HT-29 (cell line): ENCODE results near the gene FJX1. TPM values are rescaled to one million over a fixed set of nuclear protein-coding genes. Genes with fewer than 3 reads are reported as not detected.
"Not testable (repeated sequence)": the region's sequence is repeated elsewhere in the genome, so short reads cannot be mapped to it uniquely, and the experiment has no call there.

Source experiments
- DNase-seq: peaks from one replicate; pipeline ENCODE4 v3.0.0-alpha.2; 2015; ENCODE audit warnings: low spot score
- total RNA-seq: library from RNA; depleted of rRNA; stranded (reverse); fragments of >200 nt; shearing (Covaris generic); gene quantifications from 2 replicates; pipeline ENCODE4 v1.2.3, GENCODE V29; 2014; rRNA removed

Gene FJX1
- total RNA-seq, 1 experiment from 2014 or later = 6.1 TPM

- DNase-seq = no peak
These were observed 49.0 kb downstream of the FJX1 start for GRCh38 chr11:35667257-35667656.

DNA sequence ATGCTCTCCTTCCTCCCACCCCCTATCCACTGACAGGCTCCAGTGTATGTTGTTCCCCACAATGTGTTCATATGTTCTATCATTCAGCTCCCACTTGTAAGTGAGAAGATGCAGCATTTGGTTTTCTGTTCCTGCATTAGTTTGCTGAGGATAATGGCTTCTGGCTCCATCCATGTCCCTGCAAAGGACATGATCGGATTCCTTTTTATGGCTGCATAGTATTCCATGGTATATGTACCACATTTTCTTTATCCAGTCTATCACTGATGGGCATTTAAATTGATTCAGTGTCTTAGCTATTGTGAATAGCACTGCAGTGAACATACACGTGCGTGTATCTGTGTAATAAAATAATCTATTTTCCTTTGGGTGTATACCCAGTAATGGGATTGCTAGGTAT, 50.1 kb downstream of the FJX1 start:
- not testable (repeated sequence) for DNase-seq

Other genes starting within 250 kb of the FJX1 start
- not detected in 2 replicates for gene SLC1A2, start 198.9 kb upstream of the FJX1 start, total RNA-seq
- not detected in 2 replicates for gene PAMR1, start 92.8 kb upstream of the FJX1 start, total RNA-seq
- 32.2 and 58.2 TPM in 2 replicates for gene TRIM44, start 44.3 kb downstream of the FJX1 start, total RNA-seq